GM18951 (cell line): ENCODE data around the gene FAAP20.
A peak's percentile ranks its signal among the peaks of the same experiment; 100 is the strongest.

ENCODE experiments used
- POLR2A ChIP-seq: IDR thresholded peaks from 4 replicates; pipeline ENCODE4 v1.6.1; 2011; ENCODE audit warnings: mild to moderate bottlenecking; ENCODE audit not compliant: insufficient read length, insufficient read depth; ENCODE audit errors: extremely low read depth
- in situ Hi-C: fragments of 300-500 bp; cut with MboI; formaldehyde crosslinking; loops from one replicate; pipeline ENCODE4 v1.12.0; 2022; ENCODE audit warnings: low sequenced_read_pairs, mixed read lengths, inconsistent platforms; ENCODE audit not compliant: unreplicated experiment

FAAP20 gene

GRCh38 chr1:2194319-2194897 is at the start of gene FAAP20:
Gene FAAP20 (minus strand): TSS chr1:2194772. CDS start chr1:2194749, 23 bp downstream.
- TF ChIP-seq POLR2A: peak; percentile 78
- in situ Hi-C loops: loop anchor here (25.0 kb wide), 2 partner anchors 368 to 593 kb away; partner anchors contain the start of gene TNFRSF14

- in situ Hi-C loops: no loop called here
- TF ChIP-seq POLR2A: no peak
Measured at GRCh38 chr1:2242814-2243725, 48.5 kb upstream of the FAAP20 start.

- no peak for TF ChIP-seq POLR2A
- in situ Hi-C loops: no loop called here
Measured at GRCh38 chr1:2241820-2242219, 47.2 kb upstream of the FAAP20 start.

- no peak for TF ChIP-seq POLR2A
- in situ Hi-C loops: no loop called here
Measured at GRCh38 chr1:2240270-2241156, 45.9 kb upstream of the FAAP20 start.

- in situ Hi-C loops: no loop called here
- TF ChIP-seq POLR2A: no peak
Measured at GRCh38 chr1:2239384-2239985, 44.9 kb upstream of the FAAP20 start.

GRCh38 chr1:2239013-2239370 is 44.4 kb upstream of the FAAP20 start:
- in situ Hi-C loops: no loop called here
- TF ChIP-seq POLR2A: no peak

- TF ChIP-seq POLR2A: no peak
- in situ Hi-C loops: no loop called here
Measured at GRCh38 chr1:2238361-2239012, 43.9 kb upstream of the FAAP20 start.

- TF ChIP-seq POLR2A: no peak
- in situ Hi-C loops: no loop called here
Measured at GRCh38 chr1:2237773-2238172, 43.2 kb upstream of the FAAP20 start.

- no peak for TF ChIP-seq POLR2A
- in situ Hi-C loops: no loop called here
Measured at GRCh38 chr1:2236695-2237677, 42.4 kb upstream of the FAAP20 start.

- no peak for TF ChIP-seq POLR2A
- in situ Hi-C loops: no loop called here
Measured at GRCh38 chr1:2235300-2235998, 40.9 kb upstream of the FAAP20 start.

GRCh38 chr1:2234762-2235113 is 40.2 kb upstream of the FAAP20 start:
- no peak for TF ChIP-seq POLR2A
- in situ Hi-C loops: no loop called here
